Caco-2 (cell line): ENCODE results near the gene WFS1. TPM values are rescaled to one million over a fixed set of nuclear protein-coding genes. Genes with fewer than 3 reads are reported as not detected.

Experiments used
- BruUV-seq: library from RNA; stranded (reverse); fragments of 400-500 nt; replicated peaks from 2 replicates; lab custom pipeline; 2021; lab: Mats Ljungman, UMichigan
- CTCF ChIA-PET: fragments of 300-600 bp; sonication (Branson Sonifier 250); formaldehyde crosslinking; loops from one replicate; lab custom pipeline; 2022; ENCODE audit warnings: antibody characterized with exemption; lab: Charles Lee
- POLR2A ChIA-PET: fragments of 300-600 bp; sonication (Branson Sonifier 250); formaldehyde crosslinking; loops from one replicate; lab custom pipeline; 2022; ENCODE audit warnings: antibody characterized with exemption; lab: Charles Lee
- DNase-seq, 2 experiments: peaks; one replicate each; pipeline versions ENCODE4 v3.0.0 to v3.0.0-alpha.2; 2020 to 2022
- H3K27me3 ChIP-seq: replicated peaks from 2 replicates; pipeline ENCODE4 v1.6.0; 2011; ENCODE audit warnings: low read length; ENCODE audit not compliant: control insufficient read depth, insufficient read depth
- H3K36me3 ChIP-seq: 2 replicates; pipeline ENCODE4 v1.5.1; 2011; ENCODE audit warnings: low read length; ENCODE audit not compliant: control insufficient read depth, insufficient read depth
- H3K4me1 ChIP-seq: fragments of 250-450 bp; sonication (Bioruptor Pico); 2 replicates; pipeline ENCODE4 v1.5.1; 2020; ENCODE audit warnings: mild to moderate bottlenecking
- H3K4me3 ChIP-seq: 2 replicates; pipeline ENCODE4 v1.5.1; 2011; ENCODE audit warnings: low read depth, mild to moderate bottlenecking, control low read depth, low read length
- H3K9me3 ChIP-seq: fragments of 250-450 bp; sonication (Bioruptor Pico); 2 replicates; pipeline ENCODE4 v1.5.1; 2020; ENCODE audit warnings: mild to moderate bottlenecking, moderate library complexity
- H3K27ac Mint-ChIP-seq: one replicate; pipeline ENCODE4 v1.8.0; 2022; ENCODE audit warnings: mixed read lengths; ENCODE audit not compliant: unreplicated experiment
- H3K27me3 Mint-ChIP-seq: one replicate; pipeline ENCODE4 v1.8.0; 2022; ENCODE audit warnings: mixed read lengths; ENCODE audit not compliant: insufficient read depth, unreplicated experiment
- H3K36me3 Mint-ChIP-seq: one replicate; pipeline ENCODE4 v1.8.0; 2022; ENCODE audit warnings: mild to moderate bottlenecking, mixed read lengths; ENCODE audit not compliant: insufficient read depth, unreplicated experiment
- H3K4me1 Mint-ChIP-seq: one replicate; pipeline ENCODE4 v1.8.0; 2022; ENCODE audit warnings: low read depth, mixed read lengths; ENCODE audit not compliant: unreplicated experiment
- H3K4me3 Mint-ChIP-seq: one replicate; pipeline ENCODE4 v1.8.0; 2022; ENCODE audit warnings: mild to moderate bottlenecking, moderate library complexity, mixed read lengths; ENCODE audit not compliant: unreplicated experiment
- H3K9me3 Mint-ChIP-seq: one replicate; pipeline ENCODE4 v1.8.0; 2022; ENCODE audit warnings: mixed read lengths; ENCODE audit not compliant: unreplicated experiment
- intact Hi-C: fragments of 100-400 bp; cut with micrococcal nuclease; formaldehyde crosslinking; loops from one replicate; pipeline ENCODE4 v1.10.0; 2022; ENCODE audit not compliant: unreplicated experiment
- total RNA-seq: library from RNA; stranded (reverse); gene quantifications from 2 replicates; pipeline ENCODE4 v1.2.3, GENCODE V29; 2022
- TF ChIP-seq, protein P1 (sequence below), 2 experiments: fragments of 200-600 bp in 1 of 2; IDR thresholded peaks; 1 replicate in 1 of 2; 2 replicates in 1 of 2; pipeline versions ENCODE4 v1.5.1 to v1.8.0; 2011 to 2022; ENCODE audit warnings: antibody characterized with exemption in 1 of 2, control low read depth in 1 of 2, inconsistent platforms in 1 of 2, low read depth in 1 of 2, low read length in 1 of 2, mild to moderate bottlenecking in 1 of 2, moderate library complexity in 1 of 2; ENCODE audit not compliant: insufficient read depth in 1 of 2, severe bottlenecking in 1 of 2, unreplicated experiment in 1 of 2

Gene WFS1
- total RNA-seq, 1 experiment from 2014 or later: 24.9 TPM

DNA sequence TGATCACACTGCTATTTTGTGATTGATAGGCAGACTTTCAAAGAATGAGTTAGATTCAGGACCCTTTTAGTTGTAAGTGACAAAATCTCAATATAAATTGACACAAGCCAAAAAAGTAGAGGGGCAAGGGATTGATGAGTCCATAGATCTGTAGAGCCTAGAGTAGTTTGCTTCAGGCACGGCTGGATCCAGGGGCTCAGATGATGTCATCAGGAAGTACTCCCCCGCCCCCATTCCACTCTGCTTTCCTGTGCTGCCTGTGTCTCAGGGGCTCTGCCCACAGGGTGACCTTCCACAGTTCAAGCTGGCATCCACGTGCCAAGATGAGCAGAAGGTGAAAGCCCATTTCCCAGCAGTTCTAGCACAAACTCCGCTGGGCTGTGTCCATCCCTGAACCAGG lies 13.6 kb downstream of the WFS1 start:
- no peaks in the 10 kb centered on the region; the same call in 1 of the 2 replicates for H3K36me3 ChIP-seq
- Mint-ChIP-seq H3K27me3 (no peaks in the 10 kb centered on the region), H3K36me3 (peaks cover 16% of the 10 kb centered on the region), H3K9me3 (no peaks in the 10 kb centered on the region), H3K4me3 (no peak overlapping the region), H3K4me1 (peaks cover 8% of the 10 kb centered on the region), H3K27ac (no peak overlapping the region)
- ChIA-PET CTCF (no interaction called here), POLR2A (no interaction called here)
- TF ChIP-seq, protein P1, sequence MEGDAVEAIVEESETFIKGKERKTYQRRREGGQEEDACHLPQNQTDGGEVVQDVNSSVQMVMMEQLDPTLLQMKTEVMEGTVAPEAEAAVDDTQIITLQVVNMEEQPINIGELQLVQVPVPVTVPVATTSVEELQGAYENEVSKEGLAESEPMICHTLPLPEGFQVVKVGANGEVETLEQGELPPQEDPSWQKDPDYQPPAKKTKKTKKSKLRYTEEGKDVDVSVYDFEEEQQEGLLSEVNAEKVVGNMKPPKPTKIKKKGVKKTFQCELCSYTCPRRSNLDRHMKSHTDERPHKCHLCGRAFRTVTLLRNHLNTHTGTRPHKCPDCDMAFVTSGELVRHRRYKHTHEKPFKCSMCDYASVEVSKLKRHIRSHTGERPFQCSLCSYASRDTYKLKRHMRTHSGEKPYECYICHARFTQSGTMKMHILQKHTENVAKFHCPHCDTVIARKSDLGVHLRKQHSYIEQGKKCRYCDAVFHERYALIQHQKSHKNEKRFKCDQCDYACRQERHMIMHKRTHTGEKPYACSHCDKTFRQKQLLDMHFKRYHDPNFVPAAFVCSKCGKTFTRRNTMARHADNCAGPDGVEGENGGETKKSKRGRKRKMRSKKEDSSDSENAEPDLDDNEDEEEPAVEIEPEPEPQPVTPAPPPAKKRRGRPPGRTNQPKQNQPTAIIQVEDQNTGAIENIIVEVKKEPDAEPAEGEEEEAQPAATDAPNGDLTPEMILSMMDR (IDR thresholded peaks at IDR 0.05; ENCODE audit: insufficient read depth in 1 of 2, low read depth in 1 of 2, low read length in 1 of 2, severe bottlenecking in 1 of 2, unreplicated experiment in 1 of 2): no peak
- H3K4me1 ChIP-seq: peaks cover 17% of the 10 kb centered on the region
- intact Hi-C loops: no loop called here
- no TSS peak for BruUV-seq
- DNase-seq: no peak
- no peaks in the 10 kb centered on the region for H3K9me3 ChIP-seq
- no peak overlapping the region for H3K4me3 ChIP-seq
- H3K27me3 ChIP-seq: no peaks in the 10 kb centered on the region

DNA sequence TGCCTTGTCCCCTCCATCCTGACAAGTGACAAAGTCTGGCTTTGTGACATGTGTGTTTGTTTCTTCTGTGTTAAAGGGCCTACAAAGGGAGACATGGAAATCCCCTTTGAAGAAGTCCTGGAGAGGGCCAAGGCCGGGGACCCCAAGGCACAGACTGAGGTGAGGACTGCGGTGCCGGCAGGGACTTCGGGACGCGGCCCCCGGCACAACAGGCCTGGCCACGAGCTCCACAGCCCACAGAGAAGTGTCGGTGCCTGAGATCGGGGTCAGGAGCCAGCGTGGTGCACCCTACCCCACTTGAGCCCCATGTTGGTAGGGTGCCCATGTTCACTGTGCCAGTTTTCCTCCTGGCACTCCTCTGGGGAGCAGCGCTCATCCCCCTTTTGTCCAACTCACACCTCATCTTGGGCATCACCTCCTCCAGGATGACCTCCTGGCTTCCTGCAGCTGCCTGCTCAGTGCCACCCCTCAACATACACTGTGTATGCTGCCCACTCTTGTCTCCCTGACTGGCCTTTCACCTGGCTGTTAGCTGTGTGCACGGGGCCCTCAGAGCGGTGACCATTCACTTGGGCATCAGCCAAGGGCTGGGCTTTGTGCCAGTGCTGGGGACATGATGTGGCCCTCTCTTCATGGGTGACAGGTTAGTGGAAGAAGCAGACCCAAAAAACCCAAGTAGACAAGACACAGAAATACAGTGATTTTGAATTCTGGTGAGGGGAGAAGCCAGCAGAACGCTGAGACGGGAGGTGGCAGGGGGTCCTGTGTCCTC lies 17.6 kb downstream of the WFS1 start:
- Mint-ChIP-seq H3K36me3 (peaks cover 9% of the 10 kb centered on the region), H3K27me3 (no peaks in the 10 kb centered on the region), H3K9me3 (no peaks in the 10 kb centered on the region), H3K4me3 (no peak overlapping the region), H3K27ac (no peak overlapping the region), H3K4me1 (no peaks in the 10 kb centered on the region)
- intact Hi-C loops: no loop called here
- Histone ChIP-seq H3K36me3 (no peaks in the 10 kb centered on the region; the same call in none of the 2 replicates), H3K9me3 (no peaks in the 10 kb centered on the region), H3K4me3 (no peak overlapping the region), H3K27me3 (no peaks in the 10 kb centered on the region), H3K4me1 (no peaks in the 10 kb centered on the region)
- DNase-seq: no peak
- POLR2A ChIA-PET: no interaction called here
- no TSS peak for BruUV-seq
- CTCF ChIA-PET: no interaction called here
- TF ChIP-seq, protein P1 (IDR thresholded peaks at IDR 0.05; ENCODE audit: insufficient read depth in 1 of 2, low read depth in 1 of 2, low read length in 1 of 2, severe bottlenecking in 1 of 2, unreplicated experiment in 1 of 2): no peak

DNA sequence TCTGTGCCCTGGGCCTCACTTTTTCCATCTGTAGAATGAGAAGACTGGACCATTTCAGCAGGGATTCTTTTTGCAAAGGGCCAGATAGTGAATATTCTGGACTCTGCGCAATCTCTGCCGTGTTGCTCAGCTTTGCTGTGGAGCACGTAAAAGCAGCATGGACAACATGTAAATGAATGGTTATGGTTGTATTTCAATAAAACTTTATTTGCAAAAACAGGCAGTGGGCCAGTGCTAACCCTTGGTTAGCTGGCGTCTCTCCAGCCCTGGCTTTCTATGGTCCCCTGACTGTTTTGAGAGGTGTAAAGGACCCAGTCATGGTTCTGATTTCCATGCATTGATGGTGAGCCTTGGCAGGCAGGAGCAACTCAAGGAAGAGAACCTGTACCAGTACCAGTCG lies 18.7 kb downstream of the WFS1 start:
- Histone ChIP-seq H3K27me3 (no peaks in the 10 kb centered on the region), H3K4me3 (no peak overlapping the region), H3K4me1 (no peaks in the 10 kb centered on the region), H3K9me3 (no peaks in the 10 kb centered on the region), H3K36me3 (no peaks in the 10 kb centered on the region; the same call in none of the 2 replicates)
- H3K36me3 Mint-ChIP-seq: peaks cover 9% of the 10 kb centered on the region
- DNase-seq: no peak
- no peaks in the 10 kb centered on the region for H3K9me3 Mint-ChIP-seq
- CTCF ChIA-PET: no interaction called here
- H3K27me3 Mint-ChIP-seq: no peaks in the 10 kb centered on the region
- intact Hi-C loops: no loop called here
- no peak overlapping the region for H3K4me3 Mint-ChIP-seq
- BruUV-seq: no TSS peak
- H3K27ac Mint-ChIP-seq: no peak overlapping the region
- TF ChIP-seq, protein P1 (IDR thresholded peaks at IDR 0.05; ENCODE audit: insufficient read depth in 1 of 2, low read depth in 1 of 2, low read length in 1 of 2, severe bottlenecking in 1 of 2, unreplicated experiment in 1 of 2): no peak
- POLR2A ChIA-PET: no interaction called here
- H3K4me1 Mint-ChIP-seq: no peaks in the 10 kb centered on the region
